Mesendoderm (in vitro differentiated cells): ENCODE measurements around the gene RPS2.

Experiments used
- DNase-seq: peaks from one replicate; pipeline ENCODE4 v3.0.0; 2013
- H2AK5ac ChIP-seq: 2 replicates; pipeline ENCODE4 v1.6.1; 2013; ENCODE audit warnings: low read length, inconsistent platforms
- H2BK120ac ChIP-seq: 2 replicates; pipeline ENCODE4 v1.6.1; 2013; ENCODE audit warnings: low read depth, mild to moderate bottlenecking, low read length, moderate library complexity, mixed read lengths
- H2BK15ac ChIP-seq: replicated peaks from 2 replicates; pipeline ENCODE4 v1.6.1; 2013; ENCODE audit warnings: low read depth, mild to moderate bottlenecking, moderate library complexity
- H2BK5ac ChIP-seq: 2 replicates; pipeline ENCODE4 v1.6.1; 2013; ENCODE audit warnings: low read length, inconsistent platforms
- H3K18ac ChIP-seq: 2 replicates; pipeline ENCODE4 v1.6.1; 2013; ENCODE audit warnings: mild to moderate bottlenecking, low read length, mixed read lengths
- H3K23ac ChIP-seq: one replicate; pipeline ENCODE4 v1.6.1; 2013; ENCODE audit warnings: low read length
- H3K27ac ChIP-seq: 2 replicates; pipeline ENCODE4 v1.5.1; 2013; ENCODE audit warnings: low read depth, mild to moderate bottlenecking, inconsistent platforms, low read length, moderate library complexity
- H3K27me3 ChIP-seq: 2 replicates; pipeline ENCODE4 v1.6.1; 2013; ENCODE audit warnings: low read length, control low read depth, mild to moderate bottlenecking, inconsistent platforms; ENCODE audit not compliant: insufficient read depth, poor library complexity
- H3K36me3 ChIP-seq: 2 replicates; pipeline ENCODE4 v1.6.1; 2013; ENCODE audit warnings: low read length, inconsistent platforms; ENCODE audit not compliant: control insufficient read depth, insufficient read depth
- H3K4ac ChIP-seq: one replicate; pipeline ENCODE4 v1.6.1; 2013; ENCODE audit warnings: low read depth, mild to moderate bottlenecking, low read length, moderate library complexity
- H3K4me1 ChIP-seq: 2 replicates; pipeline ENCODE4 v1.6.1; 2013; ENCODE audit warnings: low read depth, low read length, inconsistent platforms; ENCODE audit not compliant: control insufficient read depth
- H3K4me2 ChIP-seq: 2 replicates; pipeline ENCODE4 v1.6.1; 2013; ENCODE audit warnings: low read length
- H3K4me3 ChIP-seq: 2 replicates; pipeline ENCODE4 v1.5.1; 2013; ENCODE audit warnings: mild to moderate bottlenecking, low read length
- H3K56ac ChIP-seq: one replicate; pipeline ENCODE4 v1.6.1; 2013; ENCODE audit warnings: low read length
- H3K79me1 ChIP-seq: 2 replicates; pipeline ENCODE4 v1.6.1; 2013; ENCODE audit warnings: low read length, inconsistent platforms
- H3K79me2 ChIP-seq: 2 replicates; pipeline ENCODE4 v1.6.1; 2013; ENCODE audit warnings: mild to moderate bottlenecking, low read length; ENCODE audit not compliant: control insufficient read depth, insufficient read depth
- H3K9ac ChIP-seq: 2 replicates; pipeline ENCODE4 v1.6.1; 2013; ENCODE audit warnings: low read length, inconsistent platforms
- H4K5ac ChIP-seq: one replicate; pipeline ENCODE4 v1.6.1; 2013; ENCODE audit warnings: low read length
- H4K8ac ChIP-seq: one replicate; pipeline ENCODE4 v1.6.1; 2013; ENCODE audit warnings: low read depth, mild to moderate bottlenecking, control low read depth, low read length, moderate library complexity
- WGBS: extraction: QIAGEN DNeasy Blood & Tissue Kit; methylation state at CpG from one replicate; pipeline ENCODE4 v1.1.7; 2013; ENCODE audit warnings: low lambda C conversion rate, missing lambda C conversion rate; ENCODE audit not compliant: insufficient coverage; ENCODE audit errors: extremely low coverage; 5-methylcytosine and 5-hydroxymethylcytosine counted together

RPS2 gene

GRCh38 chr16:1993731-1994131 lies 29.1 kb upstream of the RPS2 start:
- no peaks in the 10 kb centered on the region for H3K36me3 ChIP-seq
- no CpG with 5 or more reads among the region's 2 CpGs for WGBS
- no peak overlapping the region for H3K4me3 ChIP-seq
- no peak overlapping the region for H2BK5ac ChIP-seq
- H3K79me2 ChIP-seq: no peaks in the 10 kb centered on the region
- no peaks in the 10 kb centered on the region for H3K79me1 ChIP-seq
- H3K4ac ChIP-seq: no peak overlapping the region
- no peak overlapping the region for H3K27ac ChIP-seq
- H3K4me1 ChIP-seq: no peaks in the 10 kb centered on the region
- no peak overlapping the region for H3K9ac ChIP-seq
- no peak overlapping the region for H2BK15ac ChIP-seq
- no peak overlapping the region for H2AK5ac ChIP-seq
- no peak overlapping the region for H4K5ac ChIP-seq
- no peak overlapping the region for H3K56ac ChIP-seq
- peaks cover 3% of the 10 kb centered on the region for H3K27me3 ChIP-seq
- H3K4me2 ChIP-seq: no peak overlapping the region
- no peak overlapping the region for H2BK120ac ChIP-seq
- no peak overlapping the region for H3K18ac ChIP-seq
- no peak overlapping the region for H3K23ac ChIP-seq
- no peak overlapping the region for H4K8ac ChIP-seq
- no peak for DNase-seq

GRCh38 chr16:1992704-1993317 lies 28.2 kb upstream of the RPS2 start:
- Histone ChIP-seq H3K4me3 (no peak overlapping the region), H3K27ac (no peak overlapping the region), H4K5ac (no peak overlapping the region), H2BK15ac (no peak overlapping the region), H3K79me2 (no peaks in the 10 kb centered on the region), H3K36me3 (no peaks in the 10 kb centered on the region), H3K18ac (no peak overlapping the region), H2BK120ac (no peak overlapping the region), H3K9ac (peak overlapping the region; percentile 57), H2AK5ac (no peak overlapping the region), H3K56ac (peak overlapping the region; percentile 90), H3K79me1 (no peaks in the 10 kb centered on the region), H4K8ac (no peak overlapping the region), H3K23ac (no peak overlapping the region), H3K27me3 (peaks cover 3% of the 10 kb centered on the region), H3K4me1 (no peaks in the 10 kb centered on the region), H3K4me2 (peak overlapping the region; percentile 48), H3K4ac (no peak overlapping the region), H2BK5ac (no peak overlapping the region)
- DNase-seq: no peak
- no CpG with 5 or more reads among the region's 50 CpGs for WGBS

GRCh38 chr16:1991948-1992703 lies 27.5 kb upstream of the RPS2 start:
- no CpG with 5 or more reads among the region's 96 CpGs for WGBS
- Histone ChIP-seq H4K5ac (no peak overlapping the region), H4K8ac (no peak overlapping the region), H3K18ac (no peak overlapping the region), H3K56ac (peak overlapping the region; percentile 90), H3K36me3 (no peaks in the 10 kb centered on the region), H3K27me3 (peaks cover 3% of the 10 kb centered on the region), H3K9ac (peak overlapping the region; percentile 57), H2BK5ac (no peak overlapping the region), H3K4me1 (no peaks in the 10 kb centered on the region), H3K4me3 (no peak overlapping the region), H3K4me2 (peak overlapping the region; percentile 48), H3K79me2 (no peaks in the 10 kb centered on the region), H3K79me1 (no peaks in the 10 kb centered on the region), H2BK15ac (no peak overlapping the region), H3K4ac (no peak overlapping the region), H3K27ac (no peak overlapping the region), H3K23ac (no peak overlapping the region), H2AK5ac (no peak overlapping the region), H2BK120ac (no peak overlapping the region)
- DNase-seq: peak; percentile 93

GRCh38 chr16:1991588-1991947 lies 26.9 kb upstream of the RPS2 start:
- H2BK15ac ChIP-seq: no peak overlapping the region
- no peak for DNase-seq
- H3K79me2 ChIP-seq: no peaks in the 10 kb centered on the region
- no peaks in the 10 kb centered on the region for H3K36me3 ChIP-seq
- no peak overlapping the region for H2AK5ac ChIP-seq
- peak overlapping the region; percentile 25 for H3K4me2 ChIP-seq
- H3K27me3 ChIP-seq: peaks cover 3% of the 10 kb centered on the region
- H3K4ac ChIP-seq: no peak overlapping the region
- H4K5ac ChIP-seq: no peak overlapping the region
- no peak overlapping the region for H2BK120ac ChIP-seq
- H3K27ac ChIP-seq: no peak overlapping the region
- H3K4me1 ChIP-seq: no peaks in the 10 kb centered on the region
- peak overlapping the region; percentile 40 for H3K9ac ChIP-seq
- no peak overlapping the region for H4K8ac ChIP-seq
- no peak overlapping the region for H3K23ac ChIP-seq
- H3K79me1 ChIP-seq: no peaks in the 10 kb centered on the region
- WGBS: no CpG with 5 or more reads among the region's 22 CpGs
- H3K56ac ChIP-seq: peak overlapping the region; percentile 73
- no peak overlapping the region for H3K18ac ChIP-seq
- no peak overlapping the region for H2BK5ac ChIP-seq
- H3K4me3 ChIP-seq: no peak overlapping the region

- Histone ChIP-seq H3K4me3 (no peak overlapping the region), H3K79me2 (no peaks in the 10 kb centered on the region), H3K27ac (no peak overlapping the region), H2AK5ac (no peak overlapping the region), H2BK120ac (no peak overlapping the region), H3K18ac (no peak overlapping the region), H3K79me1 (no peaks in the 10 kb centered on the region), H3K4ac (no peak overlapping the region), H3K36me3 (peaks cover under 1% of the 10 kb centered on the region), H2BK5ac (no peak overlapping the region), H3K9ac (no peak overlapping the region), H3K23ac (no peak overlapping the region), H4K8ac (no peak overlapping the region), H3K56ac (no peak overlapping the region), H4K5ac (no peak overlapping the region), H3K4me1 (no peaks in the 10 kb centered on the region), H2BK15ac (no peak overlapping the region), H3K4me2 (no peak overlapping the region), H3K27me3 (peaks cover 3% of the 10 kb centered on the region)
- no CpG with 5 or more reads among the region's 18 CpGs for whole genome bisulfite sequencing
- DNase-seq: no peak
These were observed 26.5 kb upstream of the RPS2 start for GRCh38 chr16:1991135-1991551.
